GM12801 (cell line): ENCODE data around the gene HAUS7.

Experiments
- CTCF ChIP-seq: IDR thresholded peaks from one replicate; pipeline ENCODE4 v1.5.1; 2011; ENCODE audit warnings: control low read depth; ENCODE audit not compliant: insufficient read length; ENCODE audit errors: extremely low read depth

Gene HAUS7

GRCh38 chrX:153446950-153447580, 23.3 kb downstream of the HAUS7 start:
- no peak for TF ChIP-seq CTCF

GRCh38 chrX:153446636-153446936, 23.8 kb downstream of the HAUS7 start:
- no peak for TF ChIP-seq CTCF

- TF ChIP-seq CTCF: no peak
These were observed 24.3 kb downstream of the HAUS7 start, which contains the start of gene TREX2 for GRCh38 chrX:153445856-153446635. TSS of gene TREX2 (minus strand) at chrX:153446056. CDS start at chrX:153445430, 626 bp downstream.

- no peak for TF ChIP-seq CTCF
These were observed 25.1 kb downstream of the HAUS7 start for GRCh38 chrX:153445106-153445855.

GRCh38 chrX:153444333-153445011, 25.9 kb downstream of the HAUS7 start:
- no peak for TF ChIP-seq CTCF

GRCh38 chrX:153443476-153444332, 26.7 kb downstream of the HAUS7 start:
- no peak for TF ChIP-seq CTCF
